ENCODE data around the gene R3HDM4.

- no peak for TF ChIP-seq CTCF (IDR thresholded peaks at IDR 0.05)
- TF ChIP-seq POLR2A (IDR thresholded peaks at IDR 0.05) = no peak
- TF ChIP-seq EP300 (IDR thresholded peaks at IDR 0.05) = no peak
These were observed 5.6 kb upstream of the R3HDM4 start for GRCh38 chr19:918481-919198.
